ENCODE data around the gene OSBPL6. TPM values are rescaled to one million over a fixed set of nuclear protein-coding genes. Genes with fewer than 3 reads are reported as not detected.
"Not testable (repeated sequence)": the region's sequence is repeated elsewhere in the genome, so short reads cannot be mapped to it uniquely, and the experiment has no call there.

The OSBPL6 gene
- total and polyA plus RNA-seq, 10 donors: 0.13 to 2.2 (median 1.4) TPM

- peaks cover 0 to 11% (median 0%) of the 10 kb centered on the region in 7 donors for H3K27me3 ChIP-seq (replicated peaks in 1 of 7)
- H3K4me1 ChIP-seq: no peaks in the 10 kb centered on the region
- DNase-seq: no peak
- H3K27ac ChIP-seq: no peak overlapping the region
- no peaks in the 10 kb centered on the region for H3K9me3 ChIP-seq
- WGBS, 5 donors: 84 to 98% (median 92%) methylated on average over 2 of the region's 2 CpGs
- no peaks in the 10 kb centered on the region for H3K36me3 ChIP-seq
- no peak overlapping the region for H3K4me3 ChIP-seq
- TF ChIP-seq POLR2A (IDR thresholded peaks at IDR 0.05) (no peak), CTCF (IDR thresholded peaks at IDR 0.05 in 8 of 11, conservative IDR thresholded peaks at IDR 0.05 in 3 of 11) (no peak), POLR2AphosphoS5 (IDR thresholded peaks at IDR 0.05) (no peak)
- intact Hi-C loops (cut with DNase I; ENCODE audit: low total_unique reads): no loop called here
Measured at GRCh38 chr2:178345951-178346350, 151.6 kb downstream of the OSBPL6 start.

- 85 to 91% (median 89%) methylated on average over 3 of the region's 3 CpGs for WGBS, 5 donors
- no peaks in the 10 kb centered on the region for H3K4me1 ChIP-seq
Measured at GRCh38 chr2:178350051-178350450, 155.7 kb downstream of the OSBPL6 start.

GRCh38 chr2:178357704-178358103 is 163.4 kb downstream of the OSBPL6 start:
- H3K36me3 ChIP-seq; H3K27me3 ChIP-seq (replicated peaks in 1 of 7); H3K4me3 ChIP-seq; H3K4me1 ChIP-seq; intact Hi-C loops (cut with DNase I; ENCODE audit: low total_unique reads); H3K27ac ChIP-seq; DNase-seq: not testable (repeated sequence)
- 94 to 100% (median 95%) methylated on average over 4 of the region's 4 CpGs for WGBS, 5 donors
- H3K9me3 ChIP-seq: peaks cover 0 to 35% (median 27%) of the 10 kb centered on the region in 8 donors

More at GRCh38 chr2:178350051-178350450, 155.7 kb downstream of the OSBPL6 start:
- Histone ChIP-seq H3K9me3 (peaks cover 0 to 13% (median 0%) of the 10 kb centered on the region in 8 donors), H3K4me3 (no peak overlapping the region), H3K27ac (no peak overlapping the region), H3K36me3 (no peaks in the 10 kb centered on the region), H3K27me3 (replicated peaks in 1 of 7) (peaks cover 0 to 22% (median 0%) of the 10 kb centered on the region in 7 donors)
- TF ChIP-seq POLR2AphosphoS5 (IDR thresholded peaks at IDR 0.05) (no peak), POLR2A (IDR thresholded peaks at IDR 0.05) (no peak), CTCF (IDR thresholded peaks at IDR 0.05 in 8 of 11, conservative IDR thresholded peaks at IDR 0.05 in 3 of 11) (no peak)
- intact Hi-C loops (cut with DNase I; ENCODE audit: low total_unique reads): no loop called here
- no peak for DNase-seq

GRCh38 chr2:178359192-178359912 is 165.0 kb downstream of the OSBPL6 start:
- 63 to 90% (median 80%) methylated on average over 7 of the region's 7 CpGs for WGBS, 5 donors
- Histone ChIP-seq H3K27ac (no peak overlapping the region), H3K36me3 (no peaks in the 10 kb centered on the region), H3K4me1 (no peaks in the 10 kb centered on the region), H3K27me3 (replicated peaks in 1 of 7) (no peaks in the 10 kb centered on the region), H3K4me3 (no peak overlapping the region), H3K9me3 (peaks cover 0 to 34% (median 23%) of the 10 kb centered on the region in 8 donors)
- intact Hi-C loops (cut with DNase I; ENCODE audit: low total_unique reads): no loop called here
- DNase-seq: no peak
- TF ChIP-seq CTCF (IDR thresholded peaks at IDR 0.05 in 8 of 11, conservative IDR thresholded peaks at IDR 0.05 in 3 of 11): no peak
- TF ChIP-seq POLR2A (IDR thresholded peaks at IDR 0.05): no peak
- no peak for TF ChIP-seq POLR2AphosphoS5 (IDR thresholded peaks at IDR 0.05)
